HEK293 (cell line): Measurements from ENCODE around the gene ZFR2.

Experiments used
- CTCF ChIA-PET: fragments of 350-600 bp; formaldehyde crosslinking; extraction: SDS; loops from one replicate; lab custom pipeline; 2021; ENCODE audit warnings: antibody characterized with exemption; lab: Yijun Ruan, JAX
- POLR2A ChIA-PET: fragments of 300-600 bp; formaldehyde crosslinking; extraction: SDS; loops from one replicate; lab custom pipeline; 2020; ENCODE audit warnings: antibody characterized with exemption, inconsistent platforms; lab: Yijun Ruan, JAX
- H3K27ac ChIP-seq: fragments of 200-500 bp; sonication (Bioruptor generic); 2 replicates; pipeline ENCODE4 v1.5.1; 2014; ENCODE audit warnings: low read depth, low read length, control low read depth, inconsistent platforms; ENCODE audit errors: extremely low read depth
- H3K36me3 ChIP-seq, 2 experiments: fragments of 200-500 bp in 1 of 2; sonication (Bioruptor generic) in 1 of 2; 1 replicate in 1 of 2; 2 replicates in 1 of 2; pipeline ENCODE4 v1.5.1; 2014 to 2017; ENCODE audit warnings: inconsistent platforms in 2 of 2, low read length in 2 of 2; ENCODE audit not compliant: control insufficient read depth in 2 of 2, insufficient read depth in 1 of 2
- H3K4me1 ChIP-seq: fragments of 200-500 bp; sonication (Bioruptor generic); 2 replicates; pipeline ENCODE4 v1.5.1; 2014; ENCODE audit warnings: mild to moderate bottlenecking, low read length, inconsistent platforms; ENCODE audit not compliant: control insufficient read depth, insufficient read depth
- H3K4me3 ChIP-seq: 2 replicates; pipeline ENCODE4 v1.5.1; 2011; ENCODE audit warnings: low read depth, mild to moderate bottlenecking, control low read depth, low read length, moderate library complexity
- H3K9me3 ChIP-seq: fragments of 200-500 bp; sonication (Bioruptor generic); 2 replicates; pipeline ENCODE4 v1.5.1; 2014; ENCODE audit warnings: low read depth, low read length, inconsistent platforms; ENCODE audit not compliant: control insufficient read depth, insufficient read depth
- FEZF1 ChIP-seq: fragments of 450-650 bp; formaldehyde crosslinking; IDR thresholded peaks from 2 replicates; pipeline ENCODE4 v1.5.1; 2016; ENCODE audit warnings: missing biosample characterization, missing genetic modification characterization
- KLF1 ChIP-seq: fragments of 450-650 bp; formaldehyde crosslinking; IDR thresholded peaks from 2 replicates; pipeline ENCODE4 v1.5.1; 2016; ENCODE audit warnings: missing biosample characterization, missing genetic modification characterization
- SETDB1 ChIP-seq: IDR thresholded peaks from one replicate; pipeline ENCODE4 v1.6.1; 2017; ENCODE audit warnings: mild to moderate bottlenecking, low read length, moderate library complexity, mixed read lengths; ENCODE audit not compliant: insufficient read length
- SP7 ChIP-seq: fragments of 450-650 bp; formaldehyde crosslinking; IDR thresholded peaks from 2 replicates; pipeline ENCODE4 v1.5.1; 2016; ENCODE audit warnings: missing biosample characterization, missing genetic modification characterization
- YY1 ChIP-seq: fragments of 450-650 bp; formaldehyde crosslinking; IDR thresholded peaks from 2 replicates; pipeline ENCODE4 v1.5.1; 2018; ENCODE audit warnings: missing biosample characterization, missing genetic modification characterization
- ZBTB8A ChIP-seq: fragments of 450-650 bp; formaldehyde crosslinking; IDR thresholded peaks from 2 replicates; pipeline ENCODE4 v1.5.1; 2016; ENCODE audit warnings: missing biosample characterization, missing genetic modification characterization
- ZFHX2 ChIP-seq: fragments of 450-650 bp; formaldehyde crosslinking; conservative IDR thresholded peaks from 2 replicates; pipeline ENCODE4 v1.5.1; 2016; ENCODE audit warnings: missing biosample characterization, missing genetic modification characterization
- ZFP3 ChIP-seq: fragments of 450-650 bp; formaldehyde crosslinking; IDR thresholded peaks from 2 replicates; pipeline ENCODE4 v1.5.1; 2016; ENCODE audit warnings: low read depth, missing biosample characterization, missing genetic modification characterization
- ZNF248 ChIP-seq: fragments of 450-650 bp; formaldehyde crosslinking; IDR thresholded peaks from 2 replicates; pipeline ENCODE4 v1.5.1; 2017; ENCODE audit warnings: missing biosample characterization, missing genetic modification characterization
- ZNF335 ChIP-seq: fragments of 450-650 bp; formaldehyde crosslinking; conservative IDR thresholded peaks from 2 replicates; pipeline ENCODE4 v1.5.1; 2016; ENCODE audit warnings: missing biosample characterization, missing genetic modification characterization
- ZNF354C ChIP-seq: fragments of 450-650 bp; formaldehyde crosslinking; IDR thresholded peaks from 2 replicates; pipeline ENCODE4 v1.5.1; 2016; ENCODE audit warnings: missing biosample characterization, missing genetic modification characterization, low read depth, borderline replicate concordance
- ZNF394 ChIP-seq: fragments of 450-650 bp; formaldehyde crosslinking; IDR thresholded peaks from 2 replicates; pipeline ENCODE4 v1.5.1; 2016; ENCODE audit warnings: missing biosample characterization, missing genetic modification characterization, mild to moderate bottlenecking, moderate library complexity, borderline replicate concordance
- ZNF510 ChIP-seq: fragments of 450-650 bp; formaldehyde crosslinking; IDR thresholded peaks from 2 replicates; pipeline ENCODE4 v1.5.1; 2018; ENCODE audit warnings: mild to moderate bottlenecking, missing genetic modification characterization, missing biosample characterization; ENCODE audit not compliant: insufficient replicate concordance
- ZNF549 ChIP-seq: fragments of 450-650 bp; IDR thresholded peaks from 2 replicates; pipeline ENCODE4 v1.5.1; 2018; ENCODE audit warnings: missing biosample characterization, missing genetic modification characterization, mild to moderate bottlenecking, inconsistent platforms, moderate library complexity
- ZNF596 ChIP-seq: fragments of 450-650 bp; IDR thresholded peaks from 2 replicates; pipeline ENCODE4 v1.5.0; 2018; ENCODE audit warnings: missing biosample characterization, mild to moderate bottlenecking, missing genetic modification characterization, moderate library complexity
- ZNF621 ChIP-seq: fragments of 450-650 bp; formaldehyde crosslinking; IDR thresholded peaks from 2 replicates; pipeline ENCODE4 v1.5.1; 2017; ENCODE audit warnings: missing biosample characterization, missing genetic modification characterization
- ZNF623 ChIP-seq: fragments of 450-650 bp; formaldehyde crosslinking; IDR thresholded peaks from 2 replicates; pipeline ENCODE4 v1.5.1; 2016; ENCODE audit warnings: missing biosample characterization, missing genetic modification characterization
- TF ChIP-seq, protein P1 (sequence below): fragments of 450-650 bp; formaldehyde crosslinking; IDR thresholded peaks from 2 replicates; pipeline ENCODE4 v1.5.1; 2017; ENCODE audit warnings: missing biosample characterization, missing genetic modification characterization
- TF ChIP-seq, protein P2 (sequence below): fragments of 450-650 bp; formaldehyde crosslinking; IDR thresholded peaks from 2 replicates; pipeline ENCODE4 v1.5.1; 2016; ENCODE audit warnings: missing biosample characterization, missing genetic modification characterization
- TF ChIP-seq, protein P3 (sequence below): fragments of 450-650 bp; formaldehyde crosslinking; IDR thresholded peaks from 2 replicates; pipeline ENCODE4 v1.5.1; 2016; ENCODE audit warnings: missing biosample characterization, missing genetic modification characterization
- TF ChIP-seq, protein P4 (sequence below): fragments of 450-650 bp; formaldehyde crosslinking; IDR thresholded peaks from 2 replicates; pipeline ENCODE4 v1.5.1; 2016; ENCODE audit warnings: missing biosample characterization, missing genetic modification characterization, borderline replicate concordance
- TF ChIP-seq, protein P5 (sequence below): IDR thresholded peaks from 2 replicates; pipeline ENCODE4 v1.6.1; 2011; ENCODE audit warnings: mild to moderate bottlenecking, low read depth, low read length, borderline replicate concordance

Gene ZFR2

DNA sequence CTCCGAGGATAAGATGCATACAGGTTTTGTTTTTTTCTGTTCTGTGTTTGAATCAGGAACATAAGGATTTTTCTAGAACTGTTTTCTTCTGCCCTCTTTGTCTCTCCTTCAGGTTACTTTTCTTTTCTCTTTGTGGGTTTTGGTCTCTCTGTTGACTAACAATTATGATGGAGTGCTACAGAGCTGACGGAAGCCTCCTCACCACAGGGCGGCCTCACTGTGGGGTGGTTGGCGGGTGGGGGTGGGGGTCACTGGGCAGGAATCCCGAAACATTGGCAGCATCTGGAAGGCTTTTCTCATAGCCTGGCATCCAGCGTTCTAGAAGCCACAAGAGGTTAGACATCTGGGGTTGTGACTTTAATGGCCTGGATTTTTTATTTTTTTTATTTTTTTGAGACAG is 70.7 kb downstream of the ZFR2 start:
- ChIA-PET POLR2A (interaction anchor here (1.2 kb wide), 1 partner anchor 36 kb away, joined by 3 read pairs; the partner anchor contains the start of gene MRPL54), CTCF (interaction anchor here (1.1 kb wide), 1 partner anchor 11 kb away, joined by 4 read pairs; no protein-coding TSS in a partner anchor)
- Histone ChIP-seq H3K4me1 (peaks cover 2% of the 10 kb centered on the region; the same call in 1 of the 2 replicates), H3K36me3 (no peaks in the 10 kb centered on the region), H3K9me3 (no peaks in the 10 kb centered on the region), H3K27ac (no peak overlapping the region), H3K4me3 (no peak overlapping the region)
- TF ChIP-seq ZNF248 (tag by site-specific recombination): no peak
- no peak for TF ChIP-seq ZNF335 (tag by site-specific recombination)
- TF ChIP-seq ZFP3 (tag by site-specific recombination): no peak
- TF ChIP-seq ZNF549: no peak
- TF ChIP-seq SP7: no peak
- TF ChIP-seq, protein P1, sequence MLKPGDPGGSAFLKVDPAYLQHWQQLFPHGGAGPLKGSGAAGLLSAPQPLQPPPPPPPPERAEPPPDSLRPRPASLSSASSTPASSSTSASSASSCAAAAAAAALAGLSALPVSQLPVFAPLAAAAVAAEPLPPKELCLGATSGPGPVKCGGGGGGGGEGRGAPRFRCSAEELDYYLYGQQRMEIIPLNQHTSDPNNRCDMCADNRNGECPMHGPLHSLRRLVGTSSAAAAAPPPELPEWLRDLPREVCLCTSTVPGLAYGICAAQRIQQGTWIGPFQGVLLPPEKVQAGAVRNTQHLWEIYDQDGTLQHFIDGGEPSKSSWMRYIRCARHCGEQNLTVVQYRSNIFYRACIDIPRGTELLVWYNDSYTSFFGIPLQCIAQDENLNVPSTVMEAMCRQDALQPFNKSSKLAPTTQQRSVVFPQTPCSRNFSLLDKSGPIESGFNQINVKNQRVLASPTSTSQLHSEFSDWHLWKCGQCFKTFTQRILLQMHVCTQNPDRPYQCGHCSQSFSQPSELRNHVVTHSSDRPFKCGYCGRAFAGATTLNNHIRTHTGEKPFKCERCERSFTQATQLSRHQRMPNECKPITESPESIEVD (tag by site-specific recombination): no peak
- TF ChIP-seq, protein P2, sequence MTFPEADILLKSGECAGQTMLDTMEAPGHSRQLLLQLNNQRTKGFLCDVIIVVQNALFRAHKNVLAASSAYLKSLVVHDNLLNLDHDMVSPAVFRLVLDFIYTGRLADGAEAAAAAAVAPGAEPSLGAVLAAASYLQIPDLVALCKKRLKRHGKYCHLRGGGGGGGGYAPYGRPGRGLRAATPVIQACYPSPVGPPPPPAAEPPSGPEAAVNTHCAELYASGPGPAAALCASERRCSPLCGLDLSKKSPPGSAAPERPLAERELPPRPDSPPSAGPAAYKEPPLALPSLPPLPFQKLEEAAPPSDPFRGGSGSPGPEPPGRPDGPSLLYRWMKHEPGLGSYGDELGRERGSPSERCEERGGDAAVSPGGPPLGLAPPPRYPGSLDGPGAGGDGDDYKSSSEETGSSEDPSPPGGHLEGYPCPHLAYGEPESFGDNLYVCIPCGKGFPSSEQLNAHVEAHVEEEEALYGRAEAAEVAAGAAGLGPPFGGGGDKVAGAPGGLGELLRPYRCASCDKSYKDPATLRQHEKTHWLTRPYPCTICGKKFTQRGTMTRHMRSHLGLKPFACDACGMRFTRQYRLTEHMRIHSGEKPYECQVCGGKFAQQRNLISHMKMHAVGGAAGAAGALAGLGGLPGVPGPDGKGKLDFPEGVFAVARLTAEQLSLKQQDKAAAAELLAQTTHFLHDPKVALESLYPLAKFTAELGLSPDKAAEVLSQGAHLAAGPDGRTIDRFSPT: no peak
- TF ChIP-seq, protein P3, sequence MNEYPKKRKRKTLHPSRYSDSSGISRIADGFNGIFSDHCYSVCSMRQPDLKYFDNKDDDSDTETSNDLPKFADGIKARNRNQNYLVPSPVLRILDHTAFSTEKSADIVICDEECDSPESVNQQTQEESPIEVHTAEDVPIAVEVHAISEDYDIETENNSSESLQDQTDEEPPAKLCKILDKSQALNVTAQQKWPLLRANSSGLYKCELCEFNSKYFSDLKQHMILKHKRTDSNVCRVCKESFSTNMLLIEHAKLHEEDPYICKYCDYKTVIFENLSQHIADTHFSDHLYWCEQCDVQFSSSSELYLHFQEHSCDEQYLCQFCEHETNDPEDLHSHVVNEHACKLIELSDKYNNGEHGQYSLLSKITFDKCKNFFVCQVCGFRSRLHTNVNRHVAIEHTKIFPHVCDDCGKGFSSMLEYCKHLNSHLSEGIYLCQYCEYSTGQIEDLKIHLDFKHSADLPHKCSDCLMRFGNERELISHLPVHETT (tag by site-specific recombination): no peak

DNA sequence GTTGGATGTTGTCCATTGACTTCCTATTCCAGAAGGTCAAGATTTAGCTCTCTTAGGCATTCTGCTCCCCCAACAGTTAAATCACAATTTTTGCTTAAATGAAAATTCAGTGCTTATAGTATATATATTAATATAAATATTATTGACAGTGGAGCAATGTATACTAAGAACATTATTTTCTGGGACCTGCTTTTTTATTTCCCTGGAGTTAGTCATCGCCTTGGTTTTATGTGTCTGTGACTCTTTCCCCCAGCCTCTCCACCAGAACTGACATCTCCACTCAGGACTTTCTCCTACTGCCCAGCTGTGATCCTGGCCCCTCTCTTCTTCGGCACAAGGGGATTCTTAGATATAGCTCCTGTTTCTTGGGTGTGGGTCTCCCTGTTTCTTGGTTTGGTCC is 72.5 kb downstream of the ZFR2 start:
- ChIA-PET POLR2A (no interaction called here), CTCF (interaction anchor here (0.6 kb wide), 1 partner anchor 365 kb away, joined by 4 read pairs; no protein-coding TSS in a partner anchor)
- TF ChIP-seq ZNF596 (tag by site-specific recombination) (no peak), ZFHX2 (tag by site-specific recombination) (no peak), ZNF621 (tag by site-specific recombination) (no peak), SETDB1 (peak; percentile 58)
- TF ChIP-seq, protein P3 (tag by site-specific recombination): no peak
- Histone ChIP-seq H3K4me1 (no peaks in the 10 kb centered on the region; the same call in 1 of the 2 replicates), H3K9me3 (no peaks in the 10 kb centered on the region), H3K27ac (no peak overlapping the region), H3K4me3 (no peak overlapping the region), H3K36me3 (no peaks in the 10 kb centered on the region)

DNA sequence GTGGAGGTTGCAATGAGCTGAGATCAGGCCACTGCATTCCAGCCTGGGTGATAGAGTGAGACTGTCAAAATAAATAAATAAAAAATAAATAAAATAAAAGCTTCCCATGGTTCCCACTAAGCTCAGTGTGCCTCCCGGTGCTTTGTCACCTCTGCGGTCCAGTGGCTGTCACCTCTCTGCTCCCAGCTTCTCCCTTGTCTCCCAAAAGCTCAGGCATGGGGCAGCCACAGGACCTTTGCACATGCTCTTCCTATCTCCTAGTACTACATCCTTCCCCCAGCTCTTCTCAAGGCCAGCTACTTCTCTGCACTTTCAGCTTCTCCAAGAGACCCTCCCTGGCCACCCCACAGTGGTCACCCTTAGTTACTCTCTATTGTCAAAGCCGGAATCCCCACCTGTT is 75.0 kb downstream of the ZFR2 start:
- Histone ChIP-seq H3K27ac (no peak overlapping the region), H3K4me1 (no peaks in the 10 kb centered on the region), H3K36me3 (no peaks in the 10 kb centered on the region), H3K9me3 (no peaks in the 10 kb centered on the region), H3K4me3 (no peak overlapping the region)
- ChIA-PET POLR2A (interaction anchor here (0.8 kb wide), 1 partner anchor 196 kb away, joined by 4 read pairs; no protein-coding TSS in a partner anchor), CTCF (interaction anchor here (0.5 to 1.4 kb wide), 6 partner anchors 9 to 659 kb away, joined by 3 to 6 read pairs (median 3); no protein-coding TSS in a partner anchor)
- TF ChIP-seq FEZF1 (tag by site-specific recombination) (no peak), ZNF394 (tag by site-specific recombination) (peak; percentile 32; the same call in 1 of the 2 replicates), ZNF510 (tag by site-specific recombination) (no peak), ZNF354C (no peak), ZBTB8A (tag by site-specific recombination) (no peak), ZNF623 (tag by site-specific recombination) (peak; percentile 97), KLF1 (tag by site-specific recombination) (no peak), YY1 (tag by site-specific recombination) (no peak)
- TF ChIP-seq, protein P4, sequence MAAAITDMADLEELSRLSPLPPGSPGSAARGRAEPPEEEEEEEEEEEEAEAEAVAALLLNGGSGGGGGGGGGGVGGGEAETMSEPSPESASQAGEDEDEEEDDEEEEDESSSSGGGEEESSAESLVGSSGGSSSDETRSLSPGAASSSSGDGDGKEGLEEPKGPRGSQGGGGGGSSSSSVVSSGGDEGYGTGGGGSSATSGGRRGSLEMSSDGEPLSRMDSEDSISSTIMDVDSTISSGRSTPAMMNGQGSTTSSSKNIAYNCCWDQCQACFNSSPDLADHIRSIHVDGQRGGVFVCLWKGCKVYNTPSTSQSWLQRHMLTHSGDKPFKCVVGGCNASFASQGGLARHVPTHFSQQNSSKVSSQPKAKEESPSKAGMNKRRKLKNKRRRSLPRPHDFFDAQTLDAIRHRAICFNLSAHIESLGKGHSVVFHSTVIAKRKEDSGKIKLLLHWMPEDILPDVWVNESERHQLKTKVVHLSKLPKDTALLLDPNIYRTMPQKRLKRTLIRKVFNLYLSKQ (tag by site-specific recombination): no peak
- TF ChIP-seq, protein P5, sequence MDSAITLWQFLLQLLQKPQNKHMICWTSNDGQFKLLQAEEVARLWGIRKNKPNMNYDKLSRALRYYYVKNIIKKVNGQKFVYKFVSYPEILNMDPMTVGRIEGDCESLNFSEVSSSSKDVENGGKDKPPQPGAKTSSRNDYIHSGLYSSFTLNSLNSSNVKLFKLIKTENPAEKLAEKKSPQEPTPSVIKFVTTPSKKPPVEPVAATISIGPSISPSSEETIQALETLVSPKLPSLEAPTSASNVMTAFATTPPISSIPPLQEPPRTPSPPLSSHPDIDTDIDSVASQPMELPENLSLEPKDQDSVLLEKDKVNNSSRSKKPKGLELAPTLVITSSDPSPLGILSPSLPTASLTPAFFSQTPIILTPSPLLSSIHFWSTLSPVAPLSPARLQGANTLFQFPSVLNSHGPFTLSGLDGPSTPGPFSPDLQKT: no peak
